B cell (primary cell): ENCODE results near the gene ULK4.

ENCODE experiments used
- CTCF ChIP-seq: fragments of 200-600 bp; IDR thresholded peaks from one replicate; pipeline ENCODE4 v1.8.0; 2022; ENCODE audit warnings: antibody characterized with exemption, mild to moderate bottlenecking
- EZH2 ChIP-seq: IDR thresholded peaks from 2 replicates; pipeline ENCODE4 v1.6.1; 2012; ENCODE audit warnings: borderline replicate concordance, low read depth, mild to moderate bottlenecking, moderate library complexity, low read length; ENCODE audit not compliant: insufficient read depth, poor library complexity, severe bottlenecking

- TF ChIP-seq CTCF (no peak), EZH2 (no peak)
These were observed 350.9 kb downstream of the ULK4 start for GRCh38 chr3:41611008-41611407.
